Measurements from ENCODE around the gene USP6NL. TPM values are rescaled to one million over a fixed set of nuclear protein-coding genes. Genes with fewer than 3 reads are reported as not detected.

Gene USP6NL
- total and polyA plus RNA-seq, 9 of the 15 experiments (the other 6 are each of a cell fraction or from before 2014, with no cell fraction given) = 3.2 to 26.6 (median 19.8) TPM

GRCh38 chr10:11557967-11558366 lies 53.5 kb downstream of the USP6NL start:
- WGBS (ENCODE audit: insufficient coverage, low coverage, missing lambda C conversion rate) = 95% methylated on average over 4 of the region's 4 CpGs
- DNase-seq (ENCODE audit: extremely low read depth in 1 of 4, low spot score in 3 of 4) (no peak), FAIRE-seq (no peak), ATAC-seq (no peak)
- ChIA-PET POLR2A (no interaction called here), CTCF (ENCODE audit: low intra/inter-chr PET ratio) (no interaction called here)
- Histone ChIP-seq H3K4me3 (no peak overlapping the region), H4K20me1 (replicated peaks; ENCODE audit: control insufficient read depth, insufficient read depth, low read length) (no peaks in the 10 kb centered on the region), H3K4me1 (replicated peaks in 1 of 2; ENCODE audit: control insufficient read depth in 2 of 2, insufficient read depth in 2 of 2, low read length in 2 of 2) (peaks cover 7 to 8% of the 10 kb centered on the region in 2 experiments; a peak in 4 of 5 replicates), H3K27ac (ENCODE audit: extremely low read depth, low read depth, low read length) (no peak overlapping the region), H3K27me3 (ENCODE audit: control insufficient read depth in 2 of 2, insufficient read depth in 2 of 2, low read length in 2 of 2) (no peaks in the 10 kb centered on the region), H3K36me3 (ENCODE audit: control insufficient read depth, insufficient read depth, low read length) (peaks cover 4% of the 10 kb centered on the region; the same call in 2 of the 3 replicates), H3K9ac (ENCODE audit: insufficient read depth in 1 of 2, low read depth in 2 of 2, low read length in 2 of 2) (no peak overlapping the region), H2AFZ (ENCODE audit: low read depth, low read length) (no peak overlapping the region), H3K79me2 (ENCODE audit: control insufficient read depth, insufficient read depth, low read length) (peaks cover 87% of the 10 kb centered on the region), H3K4me2 (ENCODE audit: insufficient read depth, low read length) (no peak overlapping the region), H3K9me1 (ENCODE audit: control insufficient read depth, insufficient read depth, low read length) (no peaks in the 10 kb centered on the region), H3K9me3 (replicated peaks; ENCODE audit: control insufficient read depth, insufficient read depth, low read depth, low read length) (no peaks in the 10 kb centered on the region; the same call in 1 of the 2 replicates)
- intact Hi-C loops (cut with micrococcal nuclease) (no loop called here), in situ Hi-C loops (cut with MboI) (no loop called here)
- TF ChIP-seq CBX8 (IDR thresholded peaks at IDR 0.05; ENCODE audit: borderline replicate concordance, extremely low read depth, low read depth, low read length, poor library complexity, severe bottlenecking) = no peak
- no peak for TF ChIP-seq ELF4 (CRISPR knock-in tag; IDR thresholded peaks at IDR 0.05)
- no peak for TF ChIP-seq ZNF146 (CRISPR knock-in tag; IDR thresholded peaks at IDR 0.05; ENCODE audit: unreplicated experiment)
- no peak for TF ChIP-seq SRSF1 (IDR thresholded peaks at IDR 0.05; ENCODE audit: low read depth, low read length)
- no TSS peak for BruUV-seq (replicated peaks)

GRCh38 chr10:11557513-11557912 lies 53.9 kb downstream of the USP6NL start:
- H3K79me2 ChIP-seq (ENCODE audit: control insufficient read depth, insufficient read depth, low read length) = peaks cover 90% of the 10 kb centered on the region
- BruUV-seq (replicated peaks) = no TSS peak
- no peaks in the 10 kb centered on the region for H4K20me1 ChIP-seq (replicated peaks; ENCODE audit: control insufficient read depth, insufficient read depth, low read length)
- ChIA-PET CTCF (ENCODE audit: low intra/inter-chr PET ratio) (no interaction called here), POLR2A (no interaction called here)
- H3K9me3 ChIP-seq (replicated peaks; ENCODE audit: control insufficient read depth, insufficient read depth, low read depth, low read length) = no peaks in the 10 kb centered on the region; the same call in 1 of the 2 replicates
- TF ChIP-seq RAD21 (CRISPR knock-in tag; conservative IDR thresholded peaks at IDR 0.05 in 1 of 2, IDR thresholded peaks at IDR 0.05 in 1 of 2) (no peak), MAFG (tag; conservative IDR thresholded peaks at IDR 0.05) (0 out of 2 replicates have a peak, but pooled peaks have one; percentile 14), C11orf30 (IDR thresholded peaks at IDR 0.05; ENCODE audit: low read depth) (peak; percentile 53; the same call in 1 of the 2 replicates), ZNF316 (IDR thresholded peaks at IDR 0.05) (peak; percentile 52)
- TF ChIP-seq, protein P1, sequence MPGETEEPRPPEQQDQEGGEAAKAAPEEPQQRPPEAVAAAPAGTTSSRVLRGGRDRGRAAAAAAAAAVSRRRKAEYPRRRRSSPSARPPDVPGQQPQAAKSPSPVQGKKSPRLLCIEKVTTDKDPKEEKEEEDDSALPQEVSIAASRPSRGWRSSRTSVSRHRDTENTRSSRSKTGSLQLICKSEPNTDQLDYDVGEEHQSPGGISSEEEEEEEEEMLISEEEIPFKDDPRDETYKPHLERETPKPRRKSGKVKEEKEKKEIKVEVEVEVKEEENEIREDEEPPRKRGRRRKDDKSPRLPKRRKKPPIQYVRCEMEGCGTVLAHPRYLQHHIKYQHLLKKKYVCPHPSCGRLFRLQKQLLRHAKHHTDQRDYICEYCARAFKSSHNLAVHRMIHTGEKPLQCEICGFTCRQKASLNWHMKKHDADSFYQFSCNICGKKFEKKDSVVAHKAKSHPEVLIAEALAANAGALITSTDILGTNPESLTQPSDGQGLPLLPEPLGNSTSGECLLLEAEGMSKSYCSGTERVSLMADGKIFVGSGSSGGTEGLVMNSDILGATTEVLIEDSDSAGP (CRISPR knock-in tag; IDR thresholded peaks at IDR 0.05) = no peak
- DNase-seq (ENCODE audit: extremely low read depth in 1 of 4, low spot score in 3 of 4) (no peak), ATAC-seq (no peak), FAIRE-seq (no peak)
- H3K4me2 ChIP-seq (ENCODE audit: insufficient read depth, low read length) = no peak overlapping the region
- intact Hi-C loops (cut with micrococcal nuclease) = no loop called here
- H3K36me3 ChIP-seq (ENCODE audit: control insufficient read depth, insufficient read depth, low read length) = peaks cover 4% of the 10 kb centered on the region; the same call in 2 of the 3 replicates
- no peak overlapping the region for H3K4me3 ChIP-seq
- H3K27ac ChIP-seq (ENCODE audit: extremely low read depth, low read depth, low read length) = no peak overlapping the region
- no peaks in the 10 kb centered on the region for H3K27me3 ChIP-seq (ENCODE audit: control insufficient read depth in 2 of 2, insufficient read depth in 2 of 2, low read length in 2 of 2)
- H3K9ac ChIP-seq (ENCODE audit: insufficient read depth in 1 of 2, low read depth in 2 of 2, low read length in 2 of 2) = no peak overlapping the region
- no peak overlapping the region for H2AFZ ChIP-seq (ENCODE audit: low read depth, low read length)
- 76% methylated on average over 7 of the region's 7 CpGs for WGBS (ENCODE audit: insufficient coverage, low coverage, missing lambda C conversion rate)
- peaks cover 8 to 12% of the 10 kb centered on the region in 2 experiments; a peak in 4 of 5 replicates for H3K4me1 ChIP-seq (replicated peaks in 1 of 2; ENCODE audit: control insufficient read depth in 2 of 2, insufficient read depth in 2 of 2, low read length in 2 of 2)
- H3K9me1 ChIP-seq (ENCODE audit: control insufficient read depth, insufficient read depth, low read length) = no peaks in the 10 kb centered on the region
- in situ Hi-C loops (cut with MboI) = no loop called here
